HepG2 (cell line): Measurements from ENCODE around the gene CDK13.

Experiments used
- ATAD3A ChIP-seq: sonication (generic); formaldehyde crosslinking; IDR thresholded peaks from 2 replicates; pipeline ENCODE4 v1.4.0; 2020; ENCODE audit warnings: missing genetic modification reagents
- ATF7 ChIP-seq, 2 experiments: fragments of 450-650 bp in 1 of 2; sonication (generic) in 1 of 2; formaldehyde crosslinking in 1 of 2; IDR thresholded peaks; 2 replicates each; pipeline versions ENCODE4 v1.4.0 to v1.6.1; 2016 to 2020; ENCODE audit warnings: antibody characterized with exemption in 1 of 2, mild to moderate bottlenecking in 1 of 2, missing genetic modification reagents in 1 of 2
- MEIS2 ChIP-seq: sonication (generic); formaldehyde crosslinking; IDR thresholded peaks from 2 replicates; pipeline ENCODE4 v1.9.0; 2021; ENCODE audit warnings: mild to moderate bottlenecking, missing genetic modification reagents
- NFIC ChIP-seq: IDR thresholded peaks from 2 replicates; pipeline ENCODE4 v1.6.1; 2012; ENCODE audit warnings: mild to moderate bottlenecking, low read length, inconsistent platforms
- RFXAP ChIP-seq: sonication (generic); formaldehyde crosslinking; IDR thresholded peaks from 2 replicates; pipeline ENCODE4 v1.4.0; 2020; ENCODE audit warnings: missing genetic modification reagents, borderline replicate concordance
- ZNF207 ChIP-seq: fragments of 450-650 bp; IDR thresholded peaks from 2 replicates; pipeline ENCODE4 v1.6.1; 2016; ENCODE audit warnings: antibody characterized with exemption, borderline replicate concordance
- ZNF331 ChIP-seq: sonication (generic); formaldehyde crosslinking; IDR thresholded peaks from 2 replicates; pipeline ENCODE4 v1.4.0; 2020; ENCODE audit warnings: missing genetic modification reagents
- ZNF335 ChIP-seq: sonication (generic); formaldehyde crosslinking; IDR thresholded peaks from 2 replicates; pipeline ENCODE4 v1.4.0; 2020; ENCODE audit warnings: missing genetic modification reagents
- ZNF572 ChIP-seq: sonication (generic); formaldehyde crosslinking; IDR thresholded peaks from 2 replicates; pipeline ENCODE4 v1.5.1; 2020; ENCODE audit warnings: mild to moderate bottlenecking, missing genetic modification reagents
- TF ChIP-seq, protein P1 (sequence below): sonication (generic); formaldehyde crosslinking; IDR thresholded peaks from 2 replicates; pipeline ENCODE4 v1.5.0; 2020; ENCODE audit warnings: mild to moderate bottlenecking, missing genetic modification reagents, moderate library complexity
- TF ChIP-seq, protein P2 (sequence below): sonication (generic); formaldehyde crosslinking; IDR thresholded peaks from 2 replicates; pipeline ENCODE4 v1.8.0; 2022; ENCODE audit warnings: missing genetic modification reagents, mild to moderate bottlenecking, borderline replicate concordance
- TF ChIP-seq, protein P3 (sequence below), 2 experiments: fragments of 450-650 bp in 1 of 2; sonication (generic) in 1 of 2; formaldehyde crosslinking in 1 of 2; IDR thresholded peaks; 2 replicates each; pipeline versions ENCODE4 v1.6.1 to v1.8.0; 2016 to 2022; ENCODE audit warnings: antibody characterized with exemption in 1 of 2, mild to moderate bottlenecking in 1 of 2, missing genetic modification reagents in 1 of 2

DNA sequence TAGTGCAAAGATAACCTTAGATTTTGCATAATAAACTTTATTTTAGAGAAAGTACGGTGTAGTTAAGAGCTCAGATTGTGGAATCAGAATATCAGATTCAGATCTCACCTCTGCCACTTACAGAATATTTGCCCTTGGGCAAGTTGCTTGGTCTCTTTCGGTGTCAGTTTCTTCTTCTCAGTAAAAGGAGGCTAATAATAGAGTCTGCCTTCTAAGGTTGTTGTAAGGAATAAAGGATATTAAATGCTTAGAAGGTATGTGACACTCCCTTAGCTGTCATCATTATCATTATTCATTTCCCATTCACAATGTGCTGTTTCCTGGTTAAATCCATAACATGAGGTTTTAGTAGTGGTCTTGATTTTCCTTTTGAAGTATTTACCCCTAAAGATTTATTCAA is 142.1 kb downstream of the CDK13 start:
- TF ChIP-seq RFXAP (CRISPR knock-in tag) (no peak), ATAD3A (CRISPR knock-in tag) (no peak), NFIC (no peak), ZNF331 (CRISPR knock-in tag) (no peak), MEIS2 (CRISPR knock-in tag) (no peak), ZNF335 (no peak), ZNF572 (no peak), ATF7 (IDR thresholded peaks at IDR 0.05) (no peak), ATF7 (CRISPR knock-in tag; IDR thresholded peaks at IDR 0.05) (no peak), ZNF207 (no peak)
- TF ChIP-seq, protein P1, sequence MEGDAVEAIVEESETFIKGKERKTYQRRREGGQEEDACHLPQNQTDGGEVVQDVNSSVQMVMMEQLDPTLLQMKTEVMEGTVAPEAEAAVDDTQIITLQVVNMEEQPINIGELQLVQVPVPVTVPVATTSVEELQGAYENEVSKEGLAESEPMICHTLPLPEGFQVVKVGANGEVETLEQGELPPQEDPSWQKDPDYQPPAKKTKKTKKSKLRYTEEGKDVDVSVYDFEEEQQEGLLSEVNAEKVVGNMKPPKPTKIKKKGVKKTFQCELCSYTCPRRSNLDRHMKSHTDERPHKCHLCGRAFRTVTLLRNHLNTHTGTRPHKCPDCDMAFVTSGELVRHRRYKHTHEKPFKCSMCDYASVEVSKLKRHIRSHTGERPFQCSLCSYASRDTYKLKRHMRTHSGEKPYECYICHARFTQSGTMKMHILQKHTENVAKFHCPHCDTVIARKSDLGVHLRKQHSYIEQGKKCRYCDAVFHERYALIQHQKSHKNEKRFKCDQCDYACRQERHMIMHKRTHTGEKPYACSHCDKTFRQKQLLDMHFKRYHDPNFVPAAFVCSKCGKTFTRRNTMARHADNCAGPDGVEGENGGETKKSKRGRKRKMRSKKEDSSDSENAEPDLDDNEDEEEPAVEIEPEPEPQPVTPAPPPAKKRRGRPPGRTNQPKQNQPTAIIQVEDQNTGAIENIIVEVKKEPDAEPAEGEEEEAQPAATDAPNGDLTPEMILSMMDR (CRISPR knock-in tag) = no peak
- TF ChIP-seq, protein P2, sequence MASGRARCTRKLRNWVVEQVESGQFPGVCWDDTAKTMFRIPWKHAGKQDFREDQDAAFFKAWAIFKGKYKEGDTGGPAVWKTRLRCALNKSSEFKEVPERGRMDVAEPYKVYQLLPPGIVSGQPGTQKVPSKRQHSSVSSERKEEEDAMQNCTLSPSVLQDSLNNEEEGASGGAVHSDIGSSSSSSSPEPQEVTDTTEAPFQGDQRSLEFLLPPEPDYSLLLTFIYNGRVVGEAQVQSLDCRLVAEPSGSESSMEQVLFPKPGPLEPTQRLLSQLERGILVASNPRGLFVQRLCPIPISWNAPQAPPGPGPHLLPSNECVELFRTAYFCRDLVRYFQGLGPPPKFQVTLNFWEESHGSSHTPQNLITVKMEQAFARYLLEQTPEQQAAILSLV (CRISPR knock-in tag) = no peak
- TF ChIP-seq, protein P3, sequence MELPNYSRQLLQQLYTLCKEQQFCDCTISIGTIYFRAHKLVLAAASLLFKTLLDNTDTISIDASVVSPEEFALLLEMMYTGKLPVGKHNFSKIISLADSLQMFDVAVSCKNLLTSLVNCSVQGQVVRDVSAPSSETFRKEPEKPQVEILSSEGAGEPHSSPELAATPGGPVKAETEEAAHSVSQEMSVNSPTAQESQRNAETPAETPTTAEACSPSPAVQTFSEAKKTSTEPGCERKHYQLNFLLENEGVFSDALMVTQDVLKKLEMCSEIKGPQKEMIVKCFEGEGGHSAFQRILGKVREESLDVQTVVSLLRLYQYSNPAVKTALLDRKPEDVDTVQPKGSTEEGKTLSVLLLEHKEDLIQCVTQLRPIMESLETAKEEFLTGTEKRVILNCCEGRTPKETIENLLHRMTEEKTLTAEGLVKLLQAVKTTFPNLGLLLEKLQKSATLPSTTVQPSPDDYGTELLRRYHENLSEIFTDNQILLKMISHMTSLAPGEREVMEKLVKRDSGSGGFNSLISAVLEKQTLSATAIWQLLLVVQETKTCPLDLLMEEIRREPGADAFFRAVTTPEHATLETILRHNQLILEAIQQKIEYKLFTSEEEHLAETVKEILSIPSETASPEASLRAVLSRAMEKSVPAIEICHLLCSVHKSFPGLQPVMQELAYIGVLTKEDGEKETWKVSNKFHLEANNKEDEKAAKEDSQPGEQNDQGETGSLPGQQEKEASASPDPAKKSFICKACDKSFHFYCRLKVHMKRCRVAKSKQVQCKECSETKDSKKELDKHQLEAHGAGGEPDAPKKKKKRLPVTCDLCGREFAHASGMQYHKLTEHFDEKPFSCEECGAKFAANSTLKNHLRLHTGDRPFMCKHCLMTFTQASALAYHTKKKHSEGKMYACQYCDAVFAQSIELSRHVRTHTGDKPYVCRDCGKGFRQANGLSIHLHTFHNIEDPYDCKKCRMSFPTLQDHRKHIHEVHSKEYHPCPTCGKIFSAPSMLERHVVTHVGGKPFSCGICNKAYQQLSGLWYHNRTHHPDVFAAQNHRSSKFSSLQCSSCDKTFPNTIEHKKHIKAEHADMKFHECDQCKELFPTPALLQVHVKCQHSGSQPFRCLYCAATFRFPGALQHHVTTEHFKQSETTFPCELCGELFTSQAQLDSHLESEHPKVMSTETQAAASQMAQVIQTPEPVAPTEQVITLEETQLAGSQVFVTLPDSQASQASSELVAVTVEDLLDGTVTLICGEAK (IDR thresholded peaks at IDR 0.05) = no peak
- TF ChIP-seq, protein P3 (CRISPR knock-in tag; IDR thresholded peaks at IDR 0.05) = no peak
